HG03060 (cell line): ENCODE results near the gene CCDC57.
"Not testable (repeated sequence)": the region's sequence is repeated elsewhere in the genome, so short reads cannot be mapped to it uniquely, and the experiment has no call there.

Experiments
- ATAC-seq: cut with Tn5 transposase; IDR thresholded peaks from one replicate; pipeline ENCODE4 v1.9.1; 2021; ENCODE audit warnings: low read depth, moderate number of reproducible peaks; ENCODE audit not compliant: unreplicated experiment

The CCDC57 gene

GRCh38 chr17:82226146-82226808 lies 13.6 kb upstream of the CCDC57 start:
- ATAC-seq, result no peak

- no peak for ATAC-seq
Measured at GRCh38 chr17:82225368-82226029, 12.9 kb upstream of the CCDC57 start.

DNA sequence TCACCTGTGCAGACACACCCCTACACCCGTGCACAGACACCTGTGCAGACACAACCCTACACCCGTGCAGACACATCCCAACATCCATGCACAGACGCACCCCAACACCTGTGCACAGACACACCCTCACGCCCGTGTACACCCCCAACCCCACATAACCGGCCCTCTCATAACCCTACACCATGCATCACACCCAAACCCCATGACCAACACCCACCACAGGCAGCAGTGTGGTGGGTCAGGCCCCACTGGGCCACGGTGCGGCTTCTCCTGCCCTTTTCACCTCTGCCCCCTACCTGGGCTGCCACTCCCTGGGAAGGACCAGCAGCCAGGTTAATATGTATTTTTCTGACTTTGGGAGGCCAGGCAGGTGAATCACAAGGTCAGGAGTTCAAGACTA lies 12.0 kb upstream of the CCDC57 start:
- no peak for ATAC-seq

DNA sequence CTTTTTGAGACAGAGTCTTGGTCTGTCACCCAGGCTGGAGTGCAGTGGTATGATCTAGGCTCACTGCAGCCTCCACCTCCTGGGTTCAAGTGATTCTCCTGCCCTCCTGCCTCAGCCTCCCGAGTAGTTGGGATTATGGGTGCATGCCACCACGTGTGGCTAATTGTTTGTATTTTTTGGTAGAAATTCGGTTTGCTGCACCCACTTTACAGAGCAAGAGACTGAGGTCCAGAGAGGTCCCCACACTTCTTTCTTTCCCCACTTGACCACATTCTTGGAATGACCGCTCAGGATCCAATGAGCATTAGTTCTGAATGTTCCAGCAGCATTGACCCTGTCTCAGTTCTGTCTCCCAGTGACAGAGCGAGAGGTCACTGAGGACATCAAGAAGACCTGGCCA lies 10.9 kb upstream of the CCDC57 start:
- ATAC-seq, result no peak

GRCh38 chr17:82222816-82223215 lies 10.2 kb upstream of the CCDC57 start:
- ATAC-seq, result no peak

DNA sequence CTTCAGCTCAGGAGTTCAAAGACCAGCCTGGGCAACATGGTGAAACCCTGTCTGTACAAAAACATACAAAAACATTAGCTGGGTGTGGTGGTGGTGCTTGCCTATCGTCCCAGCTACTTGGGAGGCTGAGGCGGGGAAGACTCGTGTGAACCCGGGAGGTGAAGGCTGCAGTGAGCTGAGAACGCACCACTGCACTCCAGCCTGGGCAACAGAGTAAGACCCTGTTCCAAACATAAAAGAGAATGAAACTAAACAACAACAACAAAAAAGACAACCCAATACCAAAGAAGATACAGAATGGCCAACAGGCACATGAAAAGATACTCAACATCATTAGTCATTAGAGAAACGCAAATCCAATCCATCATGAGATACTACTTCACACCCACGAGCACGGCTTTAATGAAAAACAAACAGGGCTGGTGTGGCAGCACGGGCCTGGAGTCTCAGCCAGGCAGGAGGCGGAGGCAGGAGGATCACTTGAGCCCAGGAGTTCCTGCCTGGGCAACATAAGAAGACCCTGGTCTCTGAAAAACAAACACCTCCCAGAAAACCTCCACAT lies 8.8 kb upstream of the CCDC57 start:
- ATAC-seq, result no peak

DNA sequence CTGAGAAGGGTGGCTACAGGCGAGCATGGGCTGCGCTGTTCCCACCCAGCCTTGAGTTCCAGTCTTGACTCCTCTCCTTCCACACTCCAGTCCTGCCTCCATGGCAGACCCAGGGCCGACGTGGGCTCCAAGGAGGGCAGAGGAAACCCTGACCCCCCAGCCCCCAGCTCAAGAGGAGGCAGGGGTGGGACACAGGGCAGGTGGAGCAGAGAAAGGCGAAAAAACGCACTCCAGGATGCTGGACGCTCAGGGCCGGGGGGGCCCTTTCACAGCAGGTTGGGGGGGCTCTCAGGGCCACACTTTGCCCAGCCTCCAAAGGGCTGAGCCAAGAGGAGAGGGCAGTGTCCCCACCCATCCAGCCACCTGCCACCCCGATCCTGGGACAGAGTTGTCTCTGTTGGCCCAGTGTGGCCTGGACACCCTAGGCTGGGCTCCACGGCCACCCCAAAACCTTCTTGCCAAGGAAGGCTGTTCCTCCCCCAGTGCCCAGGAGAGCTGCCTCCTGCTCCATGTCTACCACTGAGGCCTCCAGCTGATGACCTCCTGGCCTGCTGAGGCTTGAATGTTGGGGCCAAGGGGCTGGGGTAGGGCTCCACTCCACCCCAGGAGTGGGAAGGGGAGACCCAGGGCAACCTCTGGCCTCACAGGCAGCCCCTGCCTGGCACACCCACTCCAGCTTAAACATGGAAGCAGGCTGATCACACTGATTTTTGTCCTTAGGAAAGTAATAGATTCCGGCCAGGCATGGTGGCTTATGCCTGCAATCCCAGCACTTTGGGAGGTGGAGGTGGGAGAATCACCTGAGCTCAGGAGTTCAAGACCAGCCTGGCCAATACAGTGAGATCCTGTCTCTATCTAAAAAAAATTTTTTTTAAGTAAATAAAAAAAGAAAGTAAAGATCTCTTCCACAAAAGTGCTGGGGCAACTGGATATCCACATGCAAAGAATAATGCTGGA lies 7.4 kb upstream of the CCDC57 start:
- no peak for ATAC-seq

DNA sequence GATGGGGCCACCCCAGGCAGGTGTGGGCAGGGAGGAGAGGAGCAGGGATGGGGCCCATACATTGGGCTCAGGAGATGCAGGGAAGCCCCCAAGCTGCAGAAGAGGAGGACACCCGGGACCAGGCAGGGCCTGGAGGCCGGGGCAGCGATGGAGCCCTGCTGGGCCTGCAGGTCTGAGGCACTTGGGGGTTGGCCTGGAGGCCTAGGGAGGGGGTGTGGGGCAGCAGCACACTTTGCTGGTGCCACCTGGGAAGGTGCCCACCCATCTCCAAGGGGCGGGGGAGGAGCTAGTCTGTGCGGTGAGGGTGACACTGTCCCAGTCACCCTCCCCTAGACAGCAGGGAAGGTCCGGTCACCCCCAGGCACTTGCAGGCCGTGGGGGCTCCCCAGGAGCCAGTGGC lies 6.4 kb upstream of the CCDC57 start:
- no peak for ATAC-seq

DNA sequence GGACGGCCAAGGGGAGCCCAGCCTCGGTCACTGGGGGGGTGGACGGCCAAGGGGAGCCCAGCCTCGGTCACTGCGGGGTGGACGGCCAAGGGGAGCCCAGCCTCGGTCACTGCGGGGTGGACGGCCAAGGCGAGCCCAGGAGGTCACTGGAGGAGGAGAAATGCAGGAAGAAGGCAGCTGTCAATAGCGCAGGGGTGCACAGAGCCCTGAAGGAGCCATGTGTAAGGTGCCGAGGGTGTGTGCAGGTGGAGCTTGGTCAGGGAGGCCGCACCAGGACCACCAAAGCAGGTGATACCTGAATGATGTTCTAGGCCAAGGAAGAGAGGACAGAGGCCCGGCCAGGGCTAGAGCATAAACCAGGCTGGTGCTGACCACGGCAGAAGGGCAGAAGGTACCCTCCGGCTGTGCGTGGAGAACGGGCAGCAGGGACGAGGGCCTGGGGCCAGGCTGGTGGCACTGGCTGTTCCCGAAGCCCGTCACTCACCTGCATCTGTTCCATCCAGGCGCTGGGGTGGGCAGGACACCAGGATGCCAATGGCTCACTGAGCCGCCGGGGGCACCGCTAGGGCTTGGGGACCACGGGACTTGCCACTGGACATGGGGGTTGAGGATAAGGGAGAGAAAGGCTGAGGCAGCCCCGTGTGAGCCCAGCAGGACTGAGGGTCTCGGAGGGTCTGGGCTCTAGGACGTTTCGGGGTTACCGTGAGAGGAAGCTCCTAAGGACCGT lies 5.9 kb upstream of the CCDC57 start:
- no peak for ATAC-seq

DNA sequence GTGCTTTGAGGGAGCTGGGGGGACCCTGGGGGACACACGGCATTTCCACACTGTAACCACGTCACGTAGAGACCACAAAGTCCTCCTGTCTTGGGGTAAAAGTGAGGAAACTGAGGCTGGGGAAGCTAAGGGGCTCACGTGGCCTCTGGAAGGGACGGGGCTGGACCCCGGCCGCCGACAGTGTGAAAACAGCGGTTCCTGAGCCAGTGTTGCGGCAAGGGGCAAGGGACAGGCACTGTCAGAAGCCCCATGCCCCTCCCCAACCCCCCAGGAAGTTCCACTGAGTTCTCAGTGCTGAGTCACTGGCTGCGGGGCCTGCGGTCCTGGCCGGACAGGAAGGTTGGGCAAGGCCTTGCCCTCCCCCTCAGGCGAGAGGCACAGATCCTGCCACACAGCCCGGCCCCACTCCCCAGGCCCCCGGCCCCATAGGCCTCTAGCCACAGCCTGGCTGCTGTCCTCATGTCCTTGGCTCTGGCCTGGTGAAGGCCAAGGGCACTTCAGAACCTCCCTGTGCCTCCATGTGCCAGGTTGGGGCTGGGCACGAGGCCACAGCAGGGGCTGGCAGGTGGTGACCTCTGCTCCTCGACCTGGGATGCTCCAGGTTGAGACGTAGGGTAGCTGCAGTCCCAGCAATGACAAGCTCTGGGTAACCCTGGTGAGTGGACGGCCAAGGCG lies 5.0 kb upstream of the CCDC57 start:
- no peak for ATAC-seq

GRCh38 chr17:82217120-82217529 lies 4.5 kb upstream of the CCDC57 start:
- ATAC-seq, result no peak

- no peak for ATAC-seq
Measured at GRCh38 chr17:82216301-82217119, 3.9 kb upstream of the CCDC57 start.

- ATAC-seq, result no peak
Measured at GRCh38 chr17:82215972-82216300, 3.3 kb upstream of the CCDC57 start.

DNA sequence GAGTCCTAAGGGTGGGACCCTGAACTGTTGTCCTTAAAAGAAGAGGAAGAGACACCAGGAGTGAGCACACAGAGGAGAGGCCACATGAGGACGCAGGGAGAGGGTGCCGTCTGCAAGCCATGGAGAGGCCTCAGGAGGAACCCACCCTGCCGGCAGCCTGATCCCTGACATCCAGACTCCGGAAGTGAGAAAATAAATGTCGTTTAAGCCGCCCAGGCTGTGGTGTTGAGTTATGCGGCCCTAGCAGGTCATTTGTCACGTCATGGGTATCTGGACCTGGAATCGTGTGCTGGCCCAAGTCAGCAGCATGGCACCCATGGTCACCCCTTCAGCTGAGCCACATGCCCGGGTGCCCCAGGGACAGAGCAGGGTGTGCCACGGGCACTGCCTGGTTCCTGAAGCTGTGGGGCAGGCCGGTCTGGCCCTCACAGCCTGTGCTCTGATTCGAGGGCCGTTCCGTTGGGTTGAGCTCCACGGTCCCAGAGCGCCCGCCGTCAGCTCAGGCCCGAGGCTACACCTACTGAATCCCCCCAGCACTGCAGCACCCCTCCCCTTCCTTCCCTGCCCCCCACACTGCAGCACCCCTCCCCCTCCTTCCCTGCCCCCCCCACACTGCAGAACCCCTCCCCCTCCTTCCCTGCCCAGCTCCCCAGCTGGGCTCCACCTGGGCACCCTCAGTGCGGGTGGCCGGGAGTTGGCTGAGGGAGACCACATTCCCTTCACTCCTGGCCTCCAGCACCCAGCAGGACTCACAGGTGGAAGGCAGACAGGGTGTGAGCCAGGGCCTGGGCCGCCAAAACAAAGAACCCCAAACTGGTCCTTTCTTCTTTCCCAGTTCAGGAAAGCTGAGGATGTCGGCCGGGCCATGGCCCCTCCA lies 2.7 kb upstream of the CCDC57 start:
- no peak for ATAC-seq

DNA sequence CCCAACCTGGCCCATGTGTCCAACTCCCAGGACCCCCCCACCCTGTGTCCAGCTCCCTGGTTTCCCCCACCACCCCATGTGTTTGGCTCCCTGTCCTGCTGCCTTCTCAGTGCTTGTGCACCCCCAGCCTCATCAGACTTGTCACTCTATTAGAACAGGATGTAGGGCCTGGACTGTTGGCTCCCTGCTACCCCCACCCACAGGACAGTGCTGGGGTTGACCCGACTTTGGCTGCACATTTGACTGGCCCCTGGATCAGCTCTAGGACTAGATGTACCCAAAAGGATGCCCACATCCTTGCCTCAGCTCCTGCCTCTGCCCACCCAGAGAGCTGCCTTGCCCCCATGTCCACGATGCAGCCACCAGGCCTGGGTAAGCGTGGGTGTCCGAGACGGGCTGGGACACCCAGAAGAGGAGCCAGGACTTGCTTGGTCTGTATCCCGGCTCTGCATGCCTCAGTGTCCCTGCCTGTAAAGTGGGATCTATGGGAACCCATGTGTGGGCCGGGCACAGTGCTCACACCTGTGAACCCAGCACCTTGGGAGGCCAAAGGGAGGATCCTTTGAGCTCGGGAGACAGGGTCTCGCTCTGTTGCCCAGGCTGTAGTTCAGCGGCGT lies 1.5 kb upstream of the CCDC57 start:
- ATAC-seq, result no peak

DNA sequence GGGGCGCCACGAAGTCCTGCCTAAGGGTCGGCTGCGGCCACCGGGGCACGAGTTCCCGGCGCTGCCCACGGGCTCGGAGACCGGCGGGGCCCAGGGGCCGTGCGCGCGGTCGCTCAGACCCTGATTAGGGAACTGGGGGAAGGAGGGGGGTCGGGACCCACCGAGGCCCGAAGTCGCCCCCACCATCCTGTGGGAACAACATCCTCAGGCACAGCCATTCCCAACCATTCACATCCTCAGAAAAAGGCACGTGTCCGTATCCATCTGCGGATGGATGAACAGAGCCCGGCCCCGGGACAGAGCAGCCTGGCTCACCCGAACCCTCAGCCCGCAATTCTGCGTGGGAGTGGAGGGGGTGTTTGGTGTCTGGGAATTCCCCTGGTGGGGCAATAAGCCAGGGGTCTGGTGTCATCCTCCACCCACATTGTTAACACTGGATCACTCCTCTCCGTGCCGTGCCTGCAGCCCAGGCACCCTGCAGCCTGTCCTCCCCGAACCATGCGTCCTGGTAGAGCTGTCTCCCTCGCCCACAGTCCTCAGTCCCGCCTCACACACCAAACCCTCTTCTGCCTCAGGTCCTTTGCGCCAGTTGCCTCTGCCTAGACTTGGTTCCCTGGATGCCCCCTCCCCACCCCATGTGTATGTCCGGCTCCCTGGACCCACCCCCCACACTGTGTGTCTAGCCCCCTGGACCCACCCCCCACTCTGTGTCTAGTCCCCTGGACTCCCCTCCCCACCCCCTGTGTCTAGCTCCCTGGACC lies 789 bp upstream of the CCDC57 start:
- no peak for ATAC-seq

DNA sequence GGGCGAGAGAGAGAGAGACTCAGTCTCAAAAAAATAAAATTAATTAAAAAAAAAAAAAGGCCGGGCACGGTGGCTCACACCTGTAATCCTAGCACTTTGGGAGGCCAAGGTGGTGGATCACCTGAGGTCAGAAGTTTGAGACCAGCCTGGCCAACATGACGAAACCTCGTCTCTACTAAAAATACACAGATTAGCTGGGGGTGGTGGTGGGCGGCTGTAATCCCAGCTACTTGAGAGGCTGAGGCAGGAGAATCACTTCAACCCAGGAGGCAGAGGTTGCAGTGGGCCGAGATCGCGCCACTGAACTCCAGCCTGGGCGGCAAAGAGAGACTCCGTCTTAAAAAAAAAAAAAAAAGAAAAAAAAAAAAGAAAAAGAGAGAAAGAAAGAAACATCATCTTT lies 2.0 kb downstream of the CCDC57 start:
- not testable (repeated sequence) for ATAC-seq
